GM12891 (cell line): ENCODE measurements around the gene SDF4.

Source experiments
- PAX5 ChIP-seq: IDR thresholded peaks from 2 replicates; pipeline ENCODE4 v1.6.1; 2011; ENCODE audit warnings: low read length, moderate library complexity, mild to moderate bottlenecking; ENCODE audit not compliant: insufficient read depth, severe bottlenecking
- POLR2A ChIP-seq: IDR thresholded peaks from 2 replicates; pipeline ENCODE4 v1.6.1; 2011; ENCODE audit warnings: low read depth, low read length, control low read depth
- POLR2AphosphoS5 ChIP-seq: IDR thresholded peaks from 2 replicates; pipeline ENCODE4 v1.6.1; 2011; ENCODE audit warnings: low read depth, low read length, control low read depth
- POU2F2 ChIP-seq: IDR thresholded peaks from 2 replicates; pipeline ENCODE4 v1.6.1; 2011; ENCODE audit warnings: low read depth, mild to moderate bottlenecking, control low read depth, low read length, moderate library complexity
- SPI1 ChIP-seq: IDR thresholded peaks from 2 replicates; pipeline ENCODE4 v1.6.1; 2011; ENCODE audit warnings: low read depth, low read length, control low read depth
- TAF1 ChIP-seq: IDR thresholded peaks from 2 replicates; pipeline ENCODE4 v1.6.1; 2011; ENCODE audit warnings: low read depth, low read length, control low read depth

GRCh38 chr1:1223891-1224290, 7.9 kb downstream of the SDF4 start:
- TF ChIP-seq SPI1 (no peak), POLR2A (no peak), POLR2AphosphoS5 (no peak), TAF1 (no peak), PAX5 (no peak), POU2F2 (no peak)
